Mesenchymal stem cell (in vitro differentiated cells and primary cell): Measurements from ENCODE around the gene FCN2.

ENCODE experiments used
- DNase-seq: peaks from one replicate; pipeline ENCODE4 v3.0.0-alpha.2; 2013
- H2AFZ ChIP-seq: one replicate; pipeline ENCODE4 v1.6.1; 2013; ENCODE audit warnings: low read depth, mild to moderate bottlenecking, control low read depth, inconsistent platforms, low read length, moderate library complexity
- H2AK5ac ChIP-seq: 2 replicates; pipeline ENCODE4 v1.6.1; 2013; ENCODE audit warnings: low read length, moderate library complexity, mild to moderate bottlenecking, inconsistent platforms; ENCODE audit not compliant: severe bottlenecking
- H2BK120ac ChIP-seq: one replicate; pipeline ENCODE4 v1.6.1; 2013; ENCODE audit warnings: low read depth, mild to moderate bottlenecking, inconsistent platforms, low read length, moderate library complexity
- H2BK12ac ChIP-seq, 2 experiments: one replicate each; pipeline ENCODE4 v1.6.1; 2013; ENCODE audit warnings: inconsistent platforms in 2 of 2, low read length in 2 of 2, mild to moderate bottlenecking in 2 of 2, moderate library complexity in 2 of 2, control low read depth in 1 of 2
- H2BK15ac ChIP-seq: one replicate; pipeline ENCODE4 v1.6.1; 2013; ENCODE audit warnings: mild to moderate bottlenecking, low read depth, inconsistent platforms; ENCODE audit not compliant: poor library complexity, severe bottlenecking
- H2BK5ac ChIP-seq: 2 replicates; pipeline ENCODE4 v1.6.1; 2013; ENCODE audit warnings: low read depth, mild to moderate bottlenecking, low read length, control low read depth, inconsistent platforms; ENCODE audit not compliant: poor library complexity, severe bottlenecking
- H3K14ac ChIP-seq, 2 experiments: one replicate each; pipeline ENCODE4 v1.6.1; 2013; ENCODE audit warnings: inconsistent platforms in 2 of 2, low read length in 2 of 2, control low read depth in 1 of 2, mild to moderate bottlenecking in 1 of 2, moderate library complexity in 1 of 2
- H3K18ac ChIP-seq, 2 experiments: one replicate each; pipeline ENCODE4 v1.6.1; 2013; ENCODE audit warnings: inconsistent platforms in 2 of 2, low read length in 2 of 2, control low read depth in 1 of 2, low read depth in 1 of 2, mild to moderate bottlenecking in 1 of 2
- H3K23ac ChIP-seq, 2 experiments: one replicate each; pipeline ENCODE4 v1.6.1; 2013; ENCODE audit warnings: inconsistent platforms in 2 of 2, low read length in 2 of 2, mild to moderate bottlenecking in 2 of 2, moderate library complexity in 2 of 2, control low read depth in 1 of 2
- H3K27ac ChIP-seq: 2 replicates; pipeline ENCODE4 v1.5.1; 2013; ENCODE audit warnings: mild to moderate bottlenecking, moderate library complexity, low read length, control low read depth, inconsistent platforms; ENCODE audit not compliant: poor library complexity, severe bottlenecking
- H3K27me3 ChIP-seq, 2 experiments: 2 replicates each; pipeline versions ENCODE4 v1.6.1 to v1.7.0; 2013; ENCODE audit warnings: low read length in 2 of 2, mild to moderate bottlenecking in 2 of 2, moderate library complexity in 2 of 2, control low read depth in 1 of 2, inconsistent platforms in 1 of 2; ENCODE audit not compliant: control insufficient read depth in 1 of 2, insufficient read depth in 1 of 2
- H3K36me3 ChIP-seq, 2 experiments: 2 replicates each; pipeline versions ENCODE4 v1.6.1 to v1.7.0; 2013; ENCODE audit warnings: low read length in 2 of 2, control low read depth in 1 of 2, inconsistent platforms in 1 of 2, low read depth in 1 of 2, mild to moderate bottlenecking in 1 of 2; ENCODE audit not compliant: insufficient read depth in 2 of 2, control insufficient read depth in 1 of 2
- H3K4ac ChIP-seq, 2 experiments: one replicate each; pipeline ENCODE4 v1.6.1; 2013; ENCODE audit warnings: inconsistent platforms in 2 of 2, low read length in 2 of 2, mild to moderate bottlenecking in 2 of 2, moderate library complexity in 2 of 2, control low read depth in 1 of 2, low read depth in 1 of 2
- H3K4me1 ChIP-seq: 2 replicates; pipeline ENCODE4 v1.6.1; 2013; ENCODE audit warnings: low read depth, low read length, control low read depth; ENCODE audit not compliant: control insufficient read depth, insufficient read depth
- H3K4me2 ChIP-seq: 2 replicates; pipeline ENCODE4 v1.6.1; 2013; ENCODE audit warnings: low read length, mild to moderate bottlenecking, inconsistent platforms; ENCODE audit not compliant: poor library complexity, severe bottlenecking
- H3K4me3 ChIP-seq, 2 experiments: 2 replicates each; pipeline versions ENCODE4 v1.5.1 to v1.7.0; 2013; ENCODE audit warnings: low read length in 2 of 2, mild to moderate bottlenecking in 2 of 2, control low read depth in 1 of 2, low read depth in 1 of 2; ENCODE audit not compliant: insufficient read depth in 1 of 2
- H3K79me1 ChIP-seq: replicated peaks from 2 replicates; pipeline ENCODE4 v1.6.1; 2013; ENCODE audit warnings: mild to moderate bottlenecking, control low read depth, low read length, inconsistent platforms; ENCODE audit not compliant: poor library complexity, severe bottlenecking
- H3K9ac ChIP-seq: 2 replicates; pipeline ENCODE4 v1.7.0; 2013; ENCODE audit warnings: mild to moderate bottlenecking, low read length, moderate library complexity
- H3K9me3 ChIP-seq: 2 replicates; pipeline ENCODE4 v1.7.0; 2013; ENCODE audit warnings: mild to moderate bottlenecking, low read length; ENCODE audit not compliant: control insufficient read depth
- H4K8ac ChIP-seq: one replicate; pipeline ENCODE4 v1.6.1; 2013; ENCODE audit warnings: inconsistent platforms, mild to moderate bottlenecking, low read length, moderate library complexity
- H4K91ac ChIP-seq: one replicate; pipeline ENCODE4 v1.6.1; 2013; ENCODE audit warnings: mild to moderate bottlenecking, low read length, inconsistent platforms
- WGBS: methylation state at CpG from one replicate; pipeline ENCODE4 v1.1.7; 2013; ENCODE audit warnings: mixed read lengths; 5-methylcytosine and 5-hydroxymethylcytosine counted together

The FCN2 gene

GRCh38 chr9:134877541-134877940 lies 3.1 kb upstream of the FCN2 start:
- Histone ChIP-seq H3K23ac (no peak overlapping the region), H3K79me1 (no peaks in the 10 kb centered on the region), H2AK5ac (no peak overlapping the region), H2AFZ (no peak overlapping the region), H3K4me1 (no peaks in the 10 kb centered on the region), H4K8ac (no peak overlapping the region), H3K18ac (no peak overlapping the region), H3K4ac (no peak overlapping the region), H3K9ac (no peak overlapping the region), H3K4me3 (no peak overlapping the region), H3K36me3 (no peaks in the 10 kb centered on the region), H2BK12ac (no peak overlapping the region), H3K27ac (no peak overlapping the region), H3K9me3 (no peaks in the 10 kb centered on the region), H3K4me2 (no peak overlapping the region), H2BK15ac (no peak overlapping the region), H3K14ac (no peak overlapping the region), H3K27me3 (peaks cover 32 to 40% of the 10 kb centered on the region in 2 experiments), H4K91ac (no peak overlapping the region), H2BK5ac (no peak overlapping the region), H2BK120ac (no peak overlapping the region)
- DNase-seq, result no peak
- 91% methylated on average over 3 of the region's 4 CpGs for WGBS

GRCh38 chr9:134879664-134880483 lies 736 bp upstream of the FCN2 start:
- no peaks in the 10 kb centered on the region for H3K4me1 ChIP-seq
- H2AFZ ChIP-seq, result no peak overlapping the region
- H2BK15ac ChIP-seq, result no peak overlapping the region
- no peaks in the 10 kb centered on the region for H3K36me3 ChIP-seq
- H3K18ac ChIP-seq, result no peak overlapping the region
- no peak overlapping the region for H2BK5ac ChIP-seq
- 89% methylated on average over 13 of the region's 13 CpGs for WGBS
- H2AK5ac ChIP-seq, result no peak overlapping the region
- no peak overlapping the region for H4K8ac ChIP-seq
- H3K9ac ChIP-seq, result no peak overlapping the region
- H3K27ac ChIP-seq, result no peak overlapping the region
- peaks cover 30 to 32% of the 10 kb centered on the region in 2 experiments for H3K27me3 ChIP-seq
- no peak overlapping the region for H3K4me3 ChIP-seq
- DNase-seq, result no peak
- H2BK12ac ChIP-seq, result no peak overlapping the region
- no peak overlapping the region for H3K4ac ChIP-seq
- no peak overlapping the region for H3K4me2 ChIP-seq
- no peaks in the 10 kb centered on the region for H3K9me3 ChIP-seq
- H4K91ac ChIP-seq, result no peak overlapping the region
- no peak overlapping the region for H3K23ac ChIP-seq
- H3K79me1 ChIP-seq, result no peaks in the 10 kb centered on the region
- H2BK120ac ChIP-seq, result no peak overlapping the region
- H3K14ac ChIP-seq, result no peak overlapping the region

- Histone ChIP-seq H3K4me3 (no peak overlapping the region), H2BK5ac (no peak overlapping the region), H4K8ac (no peak overlapping the region), H3K4me1 (no peaks in the 10 kb centered on the region), H3K79me1 (no peaks in the 10 kb centered on the region), H3K9me3 (no peaks in the 10 kb centered on the region), H3K27me3 (peaks cover 30 to 34% of the 10 kb centered on the region in 2 experiments), H3K27ac (no peak overlapping the region), H2BK120ac (no peak overlapping the region), H4K91ac (no peak overlapping the region), H3K18ac (no peak overlapping the region), H2AK5ac (no peak overlapping the region), H3K4ac (no peak overlapping the region), H3K9ac (no peak overlapping the region), H2BK12ac (no peak overlapping the region), H2BK15ac (no peak overlapping the region), H3K4me2 (no peak overlapping the region), H3K14ac (no peak overlapping the region), H3K36me3 (no peaks in the 10 kb centered on the region), H3K23ac (no peak overlapping the region), H2AFZ (no peak overlapping the region)
- WGBS, result 94% methylated on average over 13 of the region's 13 CpGs
- no peak for DNase-seq
These were observed 682 bp downstream of the FCN2 start for GRCh38 chr9:134881313-134881670.

- peaks cover 32 to 41% of the 10 kb centered on the region in 2 experiments for H3K27me3 ChIP-seq
- H2AFZ ChIP-seq, result no peak overlapping the region
- H2BK12ac ChIP-seq, result no peak overlapping the region
- no peak overlapping the region for H3K4me3 ChIP-seq
- no peak overlapping the region for H3K18ac ChIP-seq
- no peaks in the 10 kb centered on the region for H3K36me3 ChIP-seq
- no peak overlapping the region for H3K27ac ChIP-seq
- no peak overlapping the region for H2BK5ac ChIP-seq
- H2BK15ac ChIP-seq, result no peak overlapping the region
- no peaks in the 10 kb centered on the region for H3K79me1 ChIP-seq
- 71% methylated on average over 3 of the region's 3 CpGs for WGBS
- no peak overlapping the region for H3K4me2 ChIP-seq
- H3K4me1 ChIP-seq, result no peaks in the 10 kb centered on the region
- no peak overlapping the region for H3K14ac ChIP-seq
- H3K23ac ChIP-seq, result no peak overlapping the region
- H2AK5ac ChIP-seq, result no peak overlapping the region
- no peaks in the 10 kb centered on the region for H3K9me3 ChIP-seq
- H3K9ac ChIP-seq, result no peak overlapping the region
- no peak for DNase-seq
- H4K91ac ChIP-seq, result no peak overlapping the region
- H2BK120ac ChIP-seq, result no peak overlapping the region
- no peak overlapping the region for H3K4ac ChIP-seq
- H4K8ac ChIP-seq, result no peak overlapping the region
These were observed 1.7 kb downstream of the FCN2 start for GRCh38 chr9:134882204-134882785.
